Body of pancreas (tissue), 4 donors: Measurements from ENCODE around the gene TTC7B. TPM values are rescaled to one million over a fixed set of nuclear protein-coding genes. Genes with fewer than 3 reads are reported as not detected.

ENCODE experiments used
- ATAC-seq: fragments of 150-250 bp; one replicate; pipeline ENCODE4 v1.9.1; 2016
- DNase-seq, 4 donors: peaks; one replicate each; pipeline ENCODE4 v3.0.0-alpha.2; 2019
- H3K27ac ChIP-seq, 4 donors: fragments of 200-600 bp; sonication (generic); 1 replicate in 3 of 4; 2 replicates in 1 of 4; pipeline versions ENCODE4 v1.5.1 to v1.6.1; 2016 to 2019; ENCODE audit warnings: mild to moderate bottlenecking in 1 of 4, mixed read lengths in 1 of 4, moderate library complexity in 1 of 4
- H3K27me3 ChIP-seq, 2 donors: fragments of 200-600 bp; sonication (generic); one replicate each; pipeline ENCODE4 v1.6.0; 2016; ENCODE audit warnings: mild to moderate bottlenecking in 1 of 2
- H3K36me3 ChIP-seq, 2 donors: fragments of 200-600 bp; sonication (generic); replicated peaks in 1 of 2; 2 replicates each; pipeline ENCODE4 v1.5.1; 2016; ENCODE audit warnings: low read depth in 2 of 2; ENCODE audit not compliant: insufficient read depth in 1 of 2
- H3K4me1 ChIP-seq: fragments of 200-600 bp; sonication (generic); one replicate; pipeline ENCODE4 v1.6.0; 2016
- H3K4me3 ChIP-seq, 2 donors: fragments of 200-600 bp; sonication (generic); 1 replicate in 1 of 2; 2 replicates in 1 of 2; pipeline ENCODE4 v1.5.1; 2016 to 2019
- H3K9me3 ChIP-seq, 3 donors: fragments of 200-600 bp; sonication (generic); 1 replicate in 2 of 3; 2 replicates in 1 of 3; pipeline ENCODE4 v1.5.1; 2016
- POLR2A ChIP-seq, 3 donors: fragments of 450-650 bp; IDR thresholded peaks; one replicate each; pipeline ENCODE4 v1.6.1; 2016; ENCODE audit warnings: antibody characterized with exemption in 3 of 3, mild to moderate bottlenecking in 2 of 3
- WGBS, 2 donors: methylation state at CpG; one replicate each; pipeline ENCODE4 v1.1.5; 2017; 5-methylcytosine and 5-hydroxymethylcytosine counted together
- intact Hi-C: fragments of 100-400 bp; cut with DNase I; formaldehyde crosslinking; loops from one replicate; pipeline ENCODE4 v1.15.1; 2023
- total RNA-seq, 2 donors: library from RNA; depleted of rRNA; stranded (reverse); fragments of >200 nt; gene quantifications; one replicate each; pipeline ENCODE4 v1.1.0, GENCODE V29; 2016
- TF ChIP-seq, protein P1 (sequence below), 7 experiments: fragments of 450-650 bp in 4 of 7; fragments of 200-600 bp in 3 of 7; sonication (generic) in 3 of 7; IDR thresholded peaks; one replicate each; pipeline ENCODE4 v1.5.1; 2016 to 2019; ENCODE audit warnings: antibody characterized with exemption in 7 of 7

Gene TTC7B
- total RNA-seq, 2 donors from 2014 or later, result 15.3 to 44.2 TPM

GRCh38 chr14:90732139-90732538 is 84.1 kb downstream of the TTC7B start:
- Histone ChIP-seq H3K4me3 (no peak overlapping the region), H3K36me3 (no peaks in the 10 kb centered on the region), H3K4me1 (no peaks in the 10 kb centered on the region), H3K27ac (no peak overlapping the region), H3K27me3 (no peaks in the 10 kb centered on the region), H3K9me3 (no peaks in the 10 kb centered on the region)
- DNase-seq (peak in 1 of 4 donors; percentile 23), ATAC-seq (no peak)
- intact Hi-C loops, result no loop called here
- 85 to 91% methylated on average over 4 of the region's 4 CpGs for WGBS, 2 donors
- no peak for TF ChIP-seq POLR2A (IDR thresholded peaks at IDR 0.05)
- TF ChIP-seq, protein P1, sequence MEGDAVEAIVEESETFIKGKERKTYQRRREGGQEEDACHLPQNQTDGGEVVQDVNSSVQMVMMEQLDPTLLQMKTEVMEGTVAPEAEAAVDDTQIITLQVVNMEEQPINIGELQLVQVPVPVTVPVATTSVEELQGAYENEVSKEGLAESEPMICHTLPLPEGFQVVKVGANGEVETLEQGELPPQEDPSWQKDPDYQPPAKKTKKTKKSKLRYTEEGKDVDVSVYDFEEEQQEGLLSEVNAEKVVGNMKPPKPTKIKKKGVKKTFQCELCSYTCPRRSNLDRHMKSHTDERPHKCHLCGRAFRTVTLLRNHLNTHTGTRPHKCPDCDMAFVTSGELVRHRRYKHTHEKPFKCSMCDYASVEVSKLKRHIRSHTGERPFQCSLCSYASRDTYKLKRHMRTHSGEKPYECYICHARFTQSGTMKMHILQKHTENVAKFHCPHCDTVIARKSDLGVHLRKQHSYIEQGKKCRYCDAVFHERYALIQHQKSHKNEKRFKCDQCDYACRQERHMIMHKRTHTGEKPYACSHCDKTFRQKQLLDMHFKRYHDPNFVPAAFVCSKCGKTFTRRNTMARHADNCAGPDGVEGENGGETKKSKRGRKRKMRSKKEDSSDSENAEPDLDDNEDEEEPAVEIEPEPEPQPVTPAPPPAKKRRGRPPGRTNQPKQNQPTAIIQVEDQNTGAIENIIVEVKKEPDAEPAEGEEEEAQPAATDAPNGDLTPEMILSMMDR (IDR thresholded peaks at IDR 0.05), result no peak

GRCh38 chr14:90731487-90731886 is 84.7 kb downstream of the TTC7B start:
- TF ChIP-seq, protein P1 (IDR thresholded peaks at IDR 0.05), result no peak
- no peak for TF ChIP-seq POLR2A (IDR thresholded peaks at IDR 0.05)
- DNase-seq, result no peak
- H3K9me3 ChIP-seq, result no peaks in the 10 kb centered on the region
- no peaks in the 10 kb centered on the region for H3K36me3 ChIP-seq
- no peak for ATAC-seq
- intact Hi-C loops, result no loop called here
- no peaks in the 10 kb centered on the region for H3K27me3 ChIP-seq
- no peak overlapping the region for H3K27ac ChIP-seq
- no peak overlapping the region for H3K4me3 ChIP-seq
- 89 to 94% methylated on average over 11 of the region's 11 CpGs for WGBS, 2 donors
- H3K4me1 ChIP-seq, result no peaks in the 10 kb centered on the region

DNA sequence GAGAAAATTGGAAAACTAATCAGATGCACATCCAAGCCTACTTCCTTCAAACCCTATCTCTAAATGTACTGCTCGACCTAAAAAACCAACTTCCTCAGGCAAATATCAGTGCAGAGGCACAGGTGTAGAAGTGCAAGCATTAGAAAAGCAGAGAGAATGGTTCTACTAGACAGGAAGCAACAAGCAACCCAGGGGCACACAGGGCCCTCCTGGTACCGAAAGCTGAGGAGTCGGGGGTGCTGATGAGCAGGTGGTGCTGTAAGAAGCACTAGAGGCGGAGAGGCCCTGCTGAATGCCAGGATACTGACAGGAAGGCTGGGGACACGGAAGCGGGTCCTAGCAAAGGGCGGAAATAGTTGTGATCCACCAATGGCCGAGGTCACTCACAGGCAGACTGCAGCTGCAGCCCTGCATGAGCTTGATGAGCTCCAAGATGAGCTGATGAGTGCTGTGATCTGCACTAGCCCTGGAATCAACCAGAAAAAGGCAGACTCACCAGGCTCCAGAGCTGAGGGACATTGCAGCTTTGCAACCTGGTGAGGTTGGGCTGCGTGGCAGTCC is 85.9 kb downstream of the TTC7B start:
- Histone ChIP-seq H3K36me3 (no peaks in the 10 kb centered on the region), H3K27me3 (no peaks in the 10 kb centered on the region), H3K4me3 (no peak overlapping the region), H3K27ac (no peak overlapping the region), H3K4me1 (no peaks in the 10 kb centered on the region), H3K9me3 (no peaks in the 10 kb centered on the region)
- no peak for DNase-seq
- intact Hi-C loops, result no loop called here
- TF ChIP-seq, protein P1 (IDR thresholded peaks at IDR 0.05), result no peak
- no peak for TF ChIP-seq POLR2A (IDR thresholded peaks at IDR 0.05)
- WGBS, 2 donors, result 91 to 95% methylated on average over 9 of the region's 9 CpGs
- no peak for ATAC-seq

GRCh38 chr14:90728951-90729350 is 87.3 kb downstream of the TTC7B start:
- no peaks in the 10 kb centered on the region for H3K4me1 ChIP-seq
- TF ChIP-seq POLR2A (IDR thresholded peaks at IDR 0.05), result no peak
- TF ChIP-seq, protein P1 (IDR thresholded peaks at IDR 0.05), result no peak
- 92 to 95% methylated on average over 5 of the region's 5 CpGs for WGBS, 2 donors
- intact Hi-C loops, result no loop called here
- H3K27me3 ChIP-seq, result no peaks in the 10 kb centered on the region
- ATAC-seq, result no peak
- no peaks in the 10 kb centered on the region for H3K36me3 ChIP-seq
- no peak overlapping the region for H3K4me3 ChIP-seq
- no peaks in the 10 kb centered on the region for H3K9me3 ChIP-seq
- H3K27ac ChIP-seq, result no peak overlapping the region
- no peak for DNase-seq

DNA sequence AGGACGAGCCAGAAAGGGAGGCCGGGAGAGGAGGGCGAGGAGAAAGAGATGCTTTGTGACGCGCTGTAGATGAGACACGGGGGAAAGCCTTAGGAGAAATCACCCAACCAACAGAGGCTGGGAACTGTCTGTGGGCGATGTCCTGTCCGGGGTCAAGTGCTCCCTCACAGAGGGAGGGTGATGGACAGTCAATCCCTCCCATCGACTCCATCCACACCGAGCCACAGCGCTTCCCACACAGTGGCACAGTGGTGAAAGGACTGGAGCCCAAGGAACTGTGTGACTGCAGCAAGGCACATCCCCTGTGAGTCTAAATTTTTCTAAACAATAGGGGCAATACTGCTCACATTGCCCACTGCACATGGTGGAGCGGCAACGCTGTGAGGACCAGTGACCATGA is 89.1 kb downstream of the TTC7B start:
- WGBS, 2 donors, result 90 to 91% methylated on average over 11 to 13 of the region's 13 CpGs
- TF ChIP-seq POLR2A (IDR thresholded peaks at IDR 0.05), result no peak
- TF ChIP-seq, protein P1 (IDR thresholded peaks at IDR 0.05), result no peak
- no peaks in the 10 kb centered on the region for H3K36me3 ChIP-seq
- H3K27me3 ChIP-seq, result no peaks in the 10 kb centered on the region
- H3K9me3 ChIP-seq, result no peaks in the 10 kb centered on the region
- no peak overlapping the region for H3K4me3 ChIP-seq
- intact Hi-C loops, result no loop called here
- H3K27ac ChIP-seq, result no peak overlapping the region
- DNase-seq, result no peak
- no peaks in the 10 kb centered on the region for H3K4me1 ChIP-seq
- ATAC-seq, result no peak
